ENCODE measurements around the gene SCOC.

DNA sequence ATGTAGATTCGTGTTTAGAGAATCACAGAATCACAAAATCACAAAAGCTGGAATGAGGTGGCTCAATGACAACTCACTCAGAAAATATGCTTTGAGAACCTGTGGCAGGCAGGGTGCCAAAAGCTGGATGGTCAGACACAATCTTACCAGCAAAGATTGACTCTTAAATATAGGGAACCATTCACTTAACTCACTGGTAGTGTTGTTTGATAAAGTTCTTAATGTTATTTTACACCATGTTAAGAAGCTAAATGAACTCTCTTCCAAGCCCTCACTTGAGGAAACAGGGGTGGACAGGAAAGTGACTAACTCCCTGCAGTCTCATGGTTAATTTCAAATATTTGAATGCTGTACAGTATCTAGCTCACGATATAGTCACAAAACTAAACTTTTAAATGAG lies 5.7 kb upstream of the SCOC start:
- no peak for TF ChIP-seq EZH2phosphoT487 (conservative IDR thresholded peaks at IDR 0.05; ENCODE audit: low read length)
- TF ChIP-seq, protein P1, sequence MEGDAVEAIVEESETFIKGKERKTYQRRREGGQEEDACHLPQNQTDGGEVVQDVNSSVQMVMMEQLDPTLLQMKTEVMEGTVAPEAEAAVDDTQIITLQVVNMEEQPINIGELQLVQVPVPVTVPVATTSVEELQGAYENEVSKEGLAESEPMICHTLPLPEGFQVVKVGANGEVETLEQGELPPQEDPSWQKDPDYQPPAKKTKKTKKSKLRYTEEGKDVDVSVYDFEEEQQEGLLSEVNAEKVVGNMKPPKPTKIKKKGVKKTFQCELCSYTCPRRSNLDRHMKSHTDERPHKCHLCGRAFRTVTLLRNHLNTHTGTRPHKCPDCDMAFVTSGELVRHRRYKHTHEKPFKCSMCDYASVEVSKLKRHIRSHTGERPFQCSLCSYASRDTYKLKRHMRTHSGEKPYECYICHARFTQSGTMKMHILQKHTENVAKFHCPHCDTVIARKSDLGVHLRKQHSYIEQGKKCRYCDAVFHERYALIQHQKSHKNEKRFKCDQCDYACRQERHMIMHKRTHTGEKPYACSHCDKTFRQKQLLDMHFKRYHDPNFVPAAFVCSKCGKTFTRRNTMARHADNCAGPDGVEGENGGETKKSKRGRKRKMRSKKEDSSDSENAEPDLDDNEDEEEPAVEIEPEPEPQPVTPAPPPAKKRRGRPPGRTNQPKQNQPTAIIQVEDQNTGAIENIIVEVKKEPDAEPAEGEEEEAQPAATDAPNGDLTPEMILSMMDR (IDR thresholded peaks at IDR 0.05; ENCODE audit: insufficient read depth, low read length, poor library complexity, severe bottlenecking): no peak

Data from SU-DHL-6 (cell line).